SK-N-SH treated with all-trans-retinoic acid at 6 μM for 48 hours (cell line): Measurements from ENCODE around the gene SLC24A4.

Experiments used
- BACH2 ChIP-seq: fragments of 250-450 bp; sonication (Bioruptor Pico); IDR thresholded peaks from 2 replicates; pipeline ENCODE4 v1.9.0; 2021; ENCODE audit warnings: mild to moderate bottlenecking, borderline replicate concordance
- GLIS3 ChIP-seq: fragments of 250-450 bp; sonication (Bioruptor Pico); IDR thresholded peaks from 2 replicates; pipeline ENCODE4 v1.5.0; 2020; ENCODE audit warnings: mild to moderate bottlenecking, moderate library complexity

DNA sequence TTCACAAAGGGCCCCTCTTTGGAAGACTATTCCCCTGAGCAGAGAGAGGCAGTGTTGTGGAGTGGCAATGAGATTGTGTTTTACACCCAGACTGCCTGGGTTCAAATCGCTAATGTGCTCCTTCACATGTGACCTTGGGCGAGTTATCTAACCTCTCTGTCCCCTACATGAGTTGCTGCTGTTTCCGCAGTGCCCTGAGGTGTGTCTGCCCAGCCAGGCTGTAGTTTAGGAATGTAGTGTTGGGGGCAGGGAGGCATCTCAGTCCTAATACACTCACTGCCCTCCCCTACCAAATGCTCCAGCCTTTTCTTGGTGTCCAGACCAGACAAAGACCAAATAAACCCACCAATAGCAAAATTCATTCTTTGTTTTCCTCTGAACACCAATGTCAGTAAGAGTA, 78.6 kb downstream of the SLC24A4 start:
- TF ChIP-seq BACH2 (no peak), GLIS3 (CRISPR knock-in tag) (no peak)
